Neural cell (in vitro differentiated cells): ENCODE data around the gene DHX34. TPM values are rescaled to one million over a fixed set of nuclear protein-coding genes. Genes with fewer than 3 reads are reported as not detected.

Experiments used
- H2AFZ ChIP-seq: fragments of 200-600, 300-800 bp; sonication (generic), shearing (Covaris generic); 2 replicates; pipeline ENCODE4 v1.6.0; 2014; ENCODE audit warnings: low read depth, mild to moderate bottlenecking, antibody characterized with exemption, low read length, moderate library complexity
- H3F3A ChIP-seq: fragments of 200-600 bp; shearing (Covaris generic); 2 replicates; pipeline ENCODE4 v1.6.1; 2016; ENCODE audit warnings: mild to moderate bottlenecking, moderate library complexity, mixed read lengths, antibody characterized with exemption, low read length; ENCODE audit not compliant: insufficient read depth, poor library complexity, severe bottlenecking
- H3K27ac ChIP-seq: fragments of 200-600, 300-800 bp; sonication (generic), shearing (Covaris generic); 2 replicates; pipeline ENCODE4 v1.5.1; 2014; ENCODE audit warnings: mild to moderate bottlenecking, low read length, moderate library complexity
- H3K27me3 ChIP-seq: fragments of 300-800, 200-600 bp; sonication (generic), shearing (Covaris generic); 2 replicates; pipeline ENCODE4 v1.6.0; 2014; ENCODE audit warnings: mild to moderate bottlenecking, low read depth, low read length, moderate library complexity; ENCODE audit not compliant: insufficient read depth
- H3K36me3 ChIP-seq: fragments of 300-800, 200-600 bp; sonication (generic), shearing (Covaris generic); 2 replicates; pipeline ENCODE4 v1.5.1; 2014; ENCODE audit warnings: mild to moderate bottlenecking, antibody characterized with exemption, low read length, moderate library complexity; ENCODE audit not compliant: insufficient read depth
- H3K4me2 ChIP-seq: fragments of 300-800, 200-600 bp; sonication (generic), shearing (Covaris generic); 2 replicates; pipeline ENCODE4 v1.6.0; 2014; ENCODE audit warnings: mild to moderate bottlenecking, low read length
- H3K4me3 ChIP-seq: fragments of 300-800, 200-600 bp; sonication (generic), shearing (Covaris generic); 2 replicates; pipeline ENCODE4 v1.5.1; 2014; ENCODE audit warnings: mild to moderate bottlenecking, low read length, moderate library complexity
- H3K79me2 ChIP-seq: fragments of 200-600 bp; shearing (Covaris generic); replicated peaks from 2 replicates; pipeline ENCODE4 v1.6.0; 2014; ENCODE audit warnings: mild to moderate bottlenecking, low read length, moderate library complexity; ENCODE audit not compliant: insufficient read depth
- H3K9ac ChIP-seq: fragments of 300-800, 200-600 bp; sonication (generic), shearing (Covaris generic); 2 replicates; pipeline ENCODE4 v1.6.1; 2016; ENCODE audit warnings: mild to moderate bottlenecking, low read length, mixed read lengths
- H3K9me2 ChIP-seq: fragments of 200-600 bp; shearing (Covaris generic); 2 replicates; pipeline ENCODE4 v1.6.1; 2016; ENCODE audit warnings: mild to moderate bottlenecking, low read length, mixed read lengths; ENCODE audit not compliant: insufficient read depth
- H3K9me3 ChIP-seq: fragments of 200-600, 300-800 bp; sonication (generic), shearing (Covaris generic); 2 replicates; pipeline ENCODE4 v1.6.1; 2016; ENCODE audit warnings: mild to moderate bottlenecking, mixed run types, low read length, moderate library complexity, mixed read lengths
- H4K20me1 ChIP-seq: fragments of 200-600 bp; shearing (Covaris generic); 2 replicates; pipeline ENCODE4 v1.6.1; 2016; ENCODE audit warnings: mild to moderate bottlenecking, mixed run types; ENCODE audit not compliant: insufficient read depth
- EP300 ChIP-seq: fragments of 450-650 bp; conservative IDR thresholded peaks from 2 replicates; pipeline ENCODE4 v1.6.1; 2014; ENCODE audit warnings: antibody characterized with exemption, mild to moderate bottlenecking, moderate library complexity; ENCODE audit not compliant: poor library complexity, severe bottlenecking
- EZH2 ChIP-seq: fragments of 200-600, 300-800 bp; shearing (Covaris generic), sonication (generic); IDR thresholded peaks from 2 replicates; pipeline ENCODE4 v1.6.1; 2014; ENCODE audit warnings: antibody characterized with exemption, low read length, borderline replicate concordance, mild to moderate bottlenecking; ENCODE audit not compliant: insufficient read depth, poor library complexity, severe bottlenecking
- MXI1 ChIP-seq: fragments of 450-650 bp; conservative IDR thresholded peaks from 2 replicates; pipeline ENCODE4 v1.6.1; 2014; ENCODE audit warnings: antibody characterized with exemption, mild to moderate bottlenecking; ENCODE audit not compliant: poor library complexity, severe bottlenecking
- POLR2AphosphoS5 ChIP-seq: IDR thresholded peaks from 2 replicates; pipeline ENCODE4 v1.6.1; 2012
- RAD21 ChIP-seq: fragments of 450-650 bp; conservative IDR thresholded peaks from 2 replicates; pipeline ENCODE4 v1.6.1; 2014; ENCODE audit warnings: antibody characterized with exemption, mild to moderate bottlenecking, moderate library complexity
- REST ChIP-seq: IDR thresholded peaks from 2 replicates; pipeline ENCODE4 v1.6.1; 2012; ENCODE audit warnings: borderline replicate concordance
- SMC3 ChIP-seq: fragments of 450-650 bp; conservative IDR thresholded peaks from 2 replicates; pipeline ENCODE4 v1.6.1; 2014; ENCODE audit warnings: antibody characterized with exemption, mild to moderate bottlenecking, moderate library complexity; ENCODE audit not compliant: poor library complexity
- TAF1 ChIP-seq: IDR thresholded peaks from 2 replicates; pipeline ENCODE4 v1.6.1; 2012; ENCODE audit warnings: low read depth
- polyA plus RNA-seq: library from polyadenylated mRNA; depleted of rRNA; stranded (reverse); fragments of >200 nt; gene quantifications from 2 replicates; pipeline ENCODE4 v1.2.3, GENCODE V29; 2014
- TF ChIP-seq, protein P1 (sequence below): fragments of 450-650 bp; IDR thresholded peaks from 2 replicates; pipeline ENCODE4 v1.5.1; 2014; ENCODE audit warnings: antibody characterized with exemption, mild to moderate bottlenecking, moderate library complexity; ENCODE audit not compliant: poor library complexity, severe bottlenecking

Gene DHX34
- polyA plus RNA-seq, 1 donor from 2014 or later, result 11.7 TPM

- Histone ChIP-seq H3K4me3 (no peak overlapping the region), H3K27ac (no peak overlapping the region), H3F3A (peaks cover under 1% of the 10 kb centered on the region), H3K79me2 (no peaks in the 10 kb centered on the region), H3K9ac (no peak overlapping the region), H4K20me1 (no peaks in the 10 kb centered on the region), H3K27me3 (peaks cover 20% of the 10 kb centered on the region), H3K36me3 (no peaks in the 10 kb centered on the region), H3K9me2 (no peaks in the 10 kb centered on the region), H3K4me2 (no peak overlapping the region), H2AFZ (no peak overlapping the region), H3K9me3 (no peaks in the 10 kb centered on the region)
- TF ChIP-seq EZH2 (no peak), SMC3 (no peak), REST (no peak), POLR2AphosphoS5 (no peak), EP300 (no peak), TAF1 (no peak), RAD21 (no peak), MXI1 (no peak)
- TF ChIP-seq, protein P1, sequence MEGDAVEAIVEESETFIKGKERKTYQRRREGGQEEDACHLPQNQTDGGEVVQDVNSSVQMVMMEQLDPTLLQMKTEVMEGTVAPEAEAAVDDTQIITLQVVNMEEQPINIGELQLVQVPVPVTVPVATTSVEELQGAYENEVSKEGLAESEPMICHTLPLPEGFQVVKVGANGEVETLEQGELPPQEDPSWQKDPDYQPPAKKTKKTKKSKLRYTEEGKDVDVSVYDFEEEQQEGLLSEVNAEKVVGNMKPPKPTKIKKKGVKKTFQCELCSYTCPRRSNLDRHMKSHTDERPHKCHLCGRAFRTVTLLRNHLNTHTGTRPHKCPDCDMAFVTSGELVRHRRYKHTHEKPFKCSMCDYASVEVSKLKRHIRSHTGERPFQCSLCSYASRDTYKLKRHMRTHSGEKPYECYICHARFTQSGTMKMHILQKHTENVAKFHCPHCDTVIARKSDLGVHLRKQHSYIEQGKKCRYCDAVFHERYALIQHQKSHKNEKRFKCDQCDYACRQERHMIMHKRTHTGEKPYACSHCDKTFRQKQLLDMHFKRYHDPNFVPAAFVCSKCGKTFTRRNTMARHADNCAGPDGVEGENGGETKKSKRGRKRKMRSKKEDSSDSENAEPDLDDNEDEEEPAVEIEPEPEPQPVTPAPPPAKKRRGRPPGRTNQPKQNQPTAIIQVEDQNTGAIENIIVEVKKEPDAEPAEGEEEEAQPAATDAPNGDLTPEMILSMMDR, result no peak
Measured at GRCh38 chr19:47432091-47432490, 83.0 kb downstream of the DHX34 start.

Other genes starting within 250 kb of the DHX34 start
- gene ZC3H4, start 235.5 kb upstream of the DHX34 start, polyA plus RNA-seq, result 5.1 and 5.4 TPM in 2 replicates
- 177 and 178 TPM in 2 replicates for gene SAE1, start 218.5 kb upstream of the DHX34 start, polyA plus RNA-seq
- 15.6 and 20.1 TPM in 2 replicates for gene BBC3, start 118.1 kb upstream of the DHX34 start, polyA plus RNA-seq
- 2.1 and 5.3 TPM in 2 replicates for gene CCDC9, start 92.8 kb upstream of the DHX34 start, polyA plus RNA-seq
- gene INAFM1, start 74.4 kb upstream of the DHX34 start, polyA plus RNA-seq, result 6.6 and 11.5 TPM in 2 replicates
- not detected in 2 replicates for gene C5AR1, start 39.5 kb upstream of the DHX34 start, polyA plus RNA-seq
- gene C5AR2, start 17.1 kb upstream of the DHX34 start, polyA plus RNA-seq, result not detected in 2 replicates
- gene MEIS3, start 70.2 kb downstream of the DHX34 start, polyA plus RNA-seq, result 357 and 379 TPM in 2 replicates
- 14.1 and 18.3 TPM in 2 replicates for gene SLC8A2, start 122.6 kb downstream of the DHX34 start, polyA plus RNA-seq
- 23.8 and 30.8 TPM in 2 replicates for gene KPTN, start 134.9 kb downstream of the DHX34 start, polyA plus RNA-seq
- gene NAPA, start 165.7 kb downstream of the DHX34 start, polyA plus RNA-seq, result 94.5 and 100 TPM in 2 replicates
- not detected in 2 replicates for gene ZNF541, start 223.8 kb downstream of the DHX34 start, polyA plus RNA-seq